ENCODE results near the gene DNAJC17. TPM values are rescaled to one million over a fixed set of nuclear protein-coding genes. Genes with fewer than 3 reads are reported as not detected.

The DNAJC17 gene
- total and polyA plus RNA-seq, 4 donors: 36.5 to 76.5 (median 44.1) TPM

DNA sequence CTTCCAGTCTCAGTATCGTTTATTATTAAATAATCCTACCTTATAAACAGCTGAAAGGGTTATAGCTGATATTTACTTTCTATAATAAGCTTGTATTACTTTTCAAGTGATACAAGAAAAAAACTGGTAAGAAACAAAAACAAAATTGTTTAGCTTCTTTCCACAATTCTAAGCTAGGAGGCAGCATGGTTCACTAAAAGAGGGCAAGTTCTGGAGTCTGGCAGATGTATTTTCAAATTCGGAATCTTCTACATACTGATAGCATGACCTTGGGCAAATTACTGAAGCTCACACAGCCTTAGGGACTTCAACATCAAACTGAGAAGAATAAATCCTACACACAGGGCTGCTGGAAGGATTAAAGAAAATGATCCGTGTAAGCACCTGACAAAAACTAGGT, 22.1 kb downstream of the DNAJC17 start:
- H3K9me3 ChIP-seq (ENCODE audit: control insufficient read depth in 4 of 4, insufficient read depth in 3 of 4, low read length in 3 of 4): no peaks in the 10 kb centered on the region
- DNase-seq (no peak), ATAC-seq (ENCODE audit: insufficient read depth, low FRiP score) (no peak)
- no peak overlapping the region for H3K4me3 ChIP-seq
- H3K4me1 ChIP-seq (ENCODE audit: control insufficient read depth in 5 of 5, insufficient read depth in 5 of 5, low read length in 5 of 5): peaks cover 6 to 23% (median 11%) of the 10 kb centered on the region in 5 donors
- peak overlapping the region in 1 of 2 donors; percentile 46 for H3K27ac ChIP-seq (ENCODE audit: low read depth in 1 of 2, low read length in 1 of 2)
- no peak overlapping the region for H3K9ac ChIP-seq (ENCODE audit: insufficient read depth in 1 of 2, low read length in 2 of 2)
- TF ChIP-seq, protein P1, sequence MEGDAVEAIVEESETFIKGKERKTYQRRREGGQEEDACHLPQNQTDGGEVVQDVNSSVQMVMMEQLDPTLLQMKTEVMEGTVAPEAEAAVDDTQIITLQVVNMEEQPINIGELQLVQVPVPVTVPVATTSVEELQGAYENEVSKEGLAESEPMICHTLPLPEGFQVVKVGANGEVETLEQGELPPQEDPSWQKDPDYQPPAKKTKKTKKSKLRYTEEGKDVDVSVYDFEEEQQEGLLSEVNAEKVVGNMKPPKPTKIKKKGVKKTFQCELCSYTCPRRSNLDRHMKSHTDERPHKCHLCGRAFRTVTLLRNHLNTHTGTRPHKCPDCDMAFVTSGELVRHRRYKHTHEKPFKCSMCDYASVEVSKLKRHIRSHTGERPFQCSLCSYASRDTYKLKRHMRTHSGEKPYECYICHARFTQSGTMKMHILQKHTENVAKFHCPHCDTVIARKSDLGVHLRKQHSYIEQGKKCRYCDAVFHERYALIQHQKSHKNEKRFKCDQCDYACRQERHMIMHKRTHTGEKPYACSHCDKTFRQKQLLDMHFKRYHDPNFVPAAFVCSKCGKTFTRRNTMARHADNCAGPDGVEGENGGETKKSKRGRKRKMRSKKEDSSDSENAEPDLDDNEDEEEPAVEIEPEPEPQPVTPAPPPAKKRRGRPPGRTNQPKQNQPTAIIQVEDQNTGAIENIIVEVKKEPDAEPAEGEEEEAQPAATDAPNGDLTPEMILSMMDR (IDR thresholded peaks at IDR 0.05; ENCODE audit: control extremely low read depth, extremely low read depth): no peak
- H3K27me3 ChIP-seq (ENCODE audit: control insufficient read depth in 3 of 3, insufficient read depth in 3 of 3, low read length in 2 of 3): no peaks in the 10 kb centered on the region
- 86 to 88% methylated on average over 3 of the region's 3 CpGs for WGBS, 2 donors
- peaks cover 0 to 2% (median 0%) of the 10 kb centered on the region in 4 donors for H3K36me3 ChIP-seq (ENCODE audit: control insufficient read depth in 4 of 4, insufficient read depth in 4 of 4, low read length in 4 of 4)

DNA sequence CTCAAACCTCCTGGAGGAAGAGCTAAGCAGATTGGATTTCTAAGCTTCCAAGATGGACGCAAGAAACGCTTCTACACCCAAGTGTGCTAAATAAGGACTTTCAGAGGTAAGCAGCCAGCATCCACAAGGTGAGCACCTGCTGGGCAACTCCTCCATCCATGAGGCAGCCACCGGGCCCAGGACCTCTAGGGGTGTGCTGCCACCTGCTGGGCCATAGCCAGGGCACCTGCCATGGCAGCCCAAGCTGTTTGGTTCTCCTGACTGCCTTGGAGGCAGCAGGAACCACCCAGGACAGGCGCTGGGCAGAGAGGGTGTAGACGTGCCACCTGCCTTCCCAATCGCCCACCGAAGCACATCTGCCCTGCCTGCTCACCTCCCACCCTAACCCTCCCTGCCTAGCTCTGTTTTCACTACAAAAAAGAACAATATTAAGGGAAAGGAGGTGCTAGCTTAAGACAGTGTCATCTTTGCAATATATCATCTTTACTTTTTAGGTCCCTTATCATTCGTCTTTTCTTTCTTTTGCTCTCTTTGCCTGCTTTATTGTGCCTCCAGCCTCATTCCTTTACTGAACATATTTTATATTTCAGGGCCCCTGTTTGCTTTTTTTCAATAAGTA, 24.6 kb downstream of the DNAJC17 start:
- 51 to 69% methylated on average over 8 of the region's 8 CpGs for WGBS, 2 donors
- peak; percentile 82 for ATAC-seq (ENCODE audit: insufficient read depth, low FRiP score)
- TF ChIP-seq, protein P1 (IDR thresholded peaks at IDR 0.05; ENCODE audit: control extremely low read depth, extremely low read depth): peak; percentile 83

DNA sequence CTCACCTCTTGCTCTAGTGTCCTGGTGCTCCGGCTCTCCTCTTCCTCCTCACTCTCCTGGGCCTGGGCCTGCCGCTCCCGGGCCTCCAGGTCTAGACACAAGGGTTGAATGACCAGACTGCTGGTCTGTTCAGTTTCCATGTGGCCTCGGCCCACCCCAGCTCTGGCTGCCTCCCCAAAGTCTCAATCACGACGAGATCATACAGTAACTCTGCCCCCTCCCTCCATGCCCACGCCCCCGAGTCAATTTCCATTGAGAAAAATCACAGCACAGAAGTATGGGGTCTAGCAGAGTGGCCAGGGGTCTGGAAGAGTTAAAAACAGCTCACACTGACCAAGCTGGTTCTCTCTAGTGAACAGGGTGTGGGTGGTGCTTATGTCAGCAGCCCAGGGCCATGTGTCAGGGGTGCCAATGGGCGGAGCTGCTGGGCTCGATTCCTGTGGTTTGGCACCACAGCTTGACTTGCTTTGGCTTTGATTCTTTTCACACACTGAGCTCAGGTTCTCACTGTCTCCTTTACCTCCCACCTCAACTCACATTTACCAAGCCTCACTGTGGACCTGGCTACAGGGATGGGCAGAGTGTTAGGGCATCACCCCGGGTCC, 30.6 kb downstream of the DNAJC17 start:
- Histone ChIP-seq H3K9ac (ENCODE audit: insufficient read depth in 1 of 2, low read length in 2 of 2) (no peak overlapping the region), H3K9me3 (ENCODE audit: control insufficient read depth in 4 of 4, insufficient read depth in 3 of 4, low read length in 3 of 4) (no peaks in the 10 kb centered on the region), H3K27me3 (ENCODE audit: control insufficient read depth in 3 of 3, insufficient read depth in 3 of 3, low read length in 2 of 3) (no peaks in the 10 kb centered on the region), H3K36me3 (ENCODE audit: control insufficient read depth in 4 of 4, insufficient read depth in 4 of 4, low read length in 4 of 4) (peaks cover 14 to 50% (median 43%) of the 10 kb centered on the region in 4 donors), H3K4me3 (no peak overlapping the region), H3K4me1 (ENCODE audit: control insufficient read depth in 5 of 5, insufficient read depth in 5 of 5, low read length in 5 of 5) (peaks cover 0 to 4% (median 0%) of the 10 kb centered on the region in 5 donors), H3K27ac (ENCODE audit: low read depth in 1 of 2, low read length in 1 of 2) (peak overlapping the region in 1 of 2 donors; percentile 59)
- 74 to 84% methylated on average over 11 of the region's 11 CpGs for WGBS, 2 donors
- DNase-seq: peak in 1 of 3 donors; percentile 32
- TF ChIP-seq, protein P1 (IDR thresholded peaks at IDR 0.05; ENCODE audit: control extremely low read depth, extremely low read depth): no peak
- ATAC-seq (ENCODE audit: insufficient read depth, low FRiP score): peak; percentile 85

More for the DNA sequence above, 24.6 kb downstream of the DNAJC17 start:
- DNase-seq: peak; percentile 29 to 63 (median 53)
- no peaks in the 10 kb centered on the region for H3K9me3 ChIP-seq (ENCODE audit: control insufficient read depth in 4 of 4, insufficient read depth in 3 of 4, low read length in 3 of 4)
- no peaks in the 10 kb centered on the region for H3K27me3 ChIP-seq (ENCODE audit: control insufficient read depth in 3 of 3, insufficient read depth in 3 of 3, low read length in 2 of 3)
- no peak overlapping the region for H3K4me3 ChIP-seq
- no peak overlapping the region for H3K9ac ChIP-seq (ENCODE audit: insufficient read depth in 1 of 2, low read length in 2 of 2)
- H3K4me1 ChIP-seq (ENCODE audit: control insufficient read depth in 5 of 5, insufficient read depth in 5 of 5, low read length in 5 of 5): peaks cover 0 to 16% (median 4%) of the 10 kb centered on the region in 5 donors
- H3K36me3 ChIP-seq (ENCODE audit: control insufficient read depth in 4 of 4, insufficient read depth in 4 of 4, low read length in 4 of 4): peaks cover 0 to 15% (median 10%) of the 10 kb centered on the region in 4 donors
- no peak overlapping the region for H3K27ac ChIP-seq (ENCODE audit: low read depth in 1 of 2, low read length in 1 of 2)
